ENCODE results near the gene CCDC146. TPM values are rescaled to one million over a fixed set of nuclear protein-coding genes. Genes with fewer than 3 reads are reported as not detected.

The CCDC146 gene
- polyA plus RNA-seq, 1 donor from 2014 or later = 13.0 TPM

DNA sequence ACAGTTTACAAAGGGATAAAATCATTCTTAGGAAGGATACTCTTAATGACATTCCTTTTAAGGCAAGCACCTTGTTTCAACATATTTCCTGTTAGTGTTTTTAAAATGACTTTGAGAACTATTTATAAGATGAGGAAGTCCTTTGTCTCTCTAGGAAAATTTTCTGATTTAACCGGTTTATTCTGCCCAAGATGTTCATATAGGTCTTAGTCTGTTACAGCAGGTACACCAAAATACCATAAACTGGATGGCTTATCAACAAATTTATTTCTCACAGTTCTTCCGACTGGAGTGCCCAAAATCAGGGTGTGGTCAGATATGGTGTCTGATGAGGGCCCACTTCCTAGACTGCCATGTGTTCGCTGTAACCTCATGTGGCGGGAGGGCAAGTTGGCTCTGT, 215.8 kb downstream of the CCDC146 start:
- Histone ChIP-seq H3K36me3 (ENCODE audit: insufficient read depth, low read length) (no peaks in the 10 kb centered on the region), H3K27me3 (ENCODE audit: insufficient read depth, low read depth, low read length) (no peaks in the 10 kb centered on the region), H3K4me3 (ENCODE audit: low read length) (no peak overlapping the region), H3F3A (ENCODE audit: insufficient read depth, low read length, poor library complexity, severe bottlenecking) (no peaks in the 10 kb centered on the region), H3K9me2 (ENCODE audit: insufficient read depth, low read length) (no peaks in the 10 kb centered on the region), H3K9me3 (ENCODE audit: low read length) (no peaks in the 10 kb centered on the region), H3K4me2 (ENCODE audit: low read length) (no peak overlapping the region), H3K9ac (ENCODE audit: low read length) (no peak overlapping the region), H2AFZ (ENCODE audit: low read depth, low read length) (no peak overlapping the region), H3K27ac (ENCODE audit: low read length) (no peak overlapping the region), H4K20me1 (ENCODE audit: insufficient read depth) (no peaks in the 10 kb centered on the region), H3K79me2 (replicated peaks; ENCODE audit: insufficient read depth, low read length) (no peaks in the 10 kb centered on the region)
- TF ChIP-seq, protein P1, sequence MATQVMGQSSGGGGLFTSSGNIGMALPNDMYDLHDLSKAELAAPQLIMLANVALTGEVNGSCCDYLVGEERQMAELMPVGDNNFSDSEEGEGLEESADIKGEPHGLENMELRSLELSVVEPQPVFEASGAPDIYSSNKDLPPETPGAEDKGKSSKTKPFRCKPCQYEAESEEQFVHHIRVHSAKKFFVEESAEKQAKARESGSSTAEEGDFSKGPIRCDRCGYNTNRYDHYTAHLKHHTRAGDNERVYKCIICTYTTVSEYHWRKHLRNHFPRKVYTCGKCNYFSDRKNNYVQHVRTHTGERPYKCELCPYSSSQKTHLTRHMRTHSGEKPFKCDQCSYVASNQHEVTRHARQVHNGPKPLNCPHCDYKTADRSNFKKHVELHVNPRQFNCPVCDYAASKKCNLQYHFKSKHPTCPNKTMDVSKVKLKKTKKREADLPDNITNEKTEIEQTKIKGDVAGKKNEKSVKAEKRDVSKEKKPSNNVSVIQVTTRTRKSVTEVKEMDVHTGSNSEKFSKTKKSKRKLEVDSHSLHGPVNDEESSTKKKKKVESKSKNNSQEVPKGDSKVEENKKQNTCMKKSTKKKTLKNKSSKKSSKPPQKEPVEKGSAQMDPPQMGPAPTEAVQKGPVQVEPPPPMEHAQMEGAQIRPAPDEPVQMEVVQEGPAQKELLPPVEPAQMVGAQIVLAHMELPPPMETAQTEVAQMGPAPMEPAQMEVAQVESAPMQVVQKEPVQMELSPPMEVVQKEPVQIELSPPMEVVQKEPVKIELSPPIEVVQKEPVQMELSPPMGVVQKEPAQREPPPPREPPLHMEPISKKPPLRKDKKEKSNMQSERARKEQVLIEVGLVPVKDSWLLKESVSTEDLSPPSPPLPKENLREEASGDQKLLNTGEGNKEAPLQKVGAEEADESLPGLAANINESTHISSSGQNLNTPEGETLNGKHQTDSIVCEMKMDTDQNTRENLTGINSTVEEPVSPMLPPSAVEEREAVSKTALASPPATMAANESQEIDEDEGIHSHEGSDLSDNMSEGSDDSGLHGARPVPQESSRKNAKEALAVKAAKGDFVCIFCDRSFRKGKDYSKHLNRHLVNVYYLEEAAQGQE (IDR thresholded peaks at IDR 0.05; ENCODE audit: borderline replicate concordance) = no peak
- TF ChIP-seq EZH2 (IDR thresholded peaks at IDR 0.05; ENCODE audit: borderline replicate concordance, insufficient read depth, low read length, poor library complexity, severe bottlenecking) = no peak
- TF ChIP-seq MXI1 (conservative IDR thresholded peaks at IDR 0.05; ENCODE audit: poor library complexity, severe bottlenecking) = no peak
- TF ChIP-seq TAF1 (IDR thresholded peaks at IDR 0.05; ENCODE audit: low read depth) = no peak
- TF ChIP-seq SMC3 (conservative IDR thresholded peaks at IDR 0.05; ENCODE audit: poor library complexity) = no peak
- no peak for TF ChIP-seq EP300 (conservative IDR thresholded peaks at IDR 0.05; ENCODE audit: poor library complexity, severe bottlenecking)
- TF ChIP-seq, protein P2, sequence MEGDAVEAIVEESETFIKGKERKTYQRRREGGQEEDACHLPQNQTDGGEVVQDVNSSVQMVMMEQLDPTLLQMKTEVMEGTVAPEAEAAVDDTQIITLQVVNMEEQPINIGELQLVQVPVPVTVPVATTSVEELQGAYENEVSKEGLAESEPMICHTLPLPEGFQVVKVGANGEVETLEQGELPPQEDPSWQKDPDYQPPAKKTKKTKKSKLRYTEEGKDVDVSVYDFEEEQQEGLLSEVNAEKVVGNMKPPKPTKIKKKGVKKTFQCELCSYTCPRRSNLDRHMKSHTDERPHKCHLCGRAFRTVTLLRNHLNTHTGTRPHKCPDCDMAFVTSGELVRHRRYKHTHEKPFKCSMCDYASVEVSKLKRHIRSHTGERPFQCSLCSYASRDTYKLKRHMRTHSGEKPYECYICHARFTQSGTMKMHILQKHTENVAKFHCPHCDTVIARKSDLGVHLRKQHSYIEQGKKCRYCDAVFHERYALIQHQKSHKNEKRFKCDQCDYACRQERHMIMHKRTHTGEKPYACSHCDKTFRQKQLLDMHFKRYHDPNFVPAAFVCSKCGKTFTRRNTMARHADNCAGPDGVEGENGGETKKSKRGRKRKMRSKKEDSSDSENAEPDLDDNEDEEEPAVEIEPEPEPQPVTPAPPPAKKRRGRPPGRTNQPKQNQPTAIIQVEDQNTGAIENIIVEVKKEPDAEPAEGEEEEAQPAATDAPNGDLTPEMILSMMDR (IDR thresholded peaks at IDR 0.05; ENCODE audit: poor library complexity, severe bottlenecking) = no peak
- no peak for TF ChIP-seq POLR2AphosphoS5 (IDR thresholded peaks at IDR 0.05)
- no peak for TF ChIP-seq RAD21 (conservative IDR thresholded peaks at IDR 0.05)

DNA sequence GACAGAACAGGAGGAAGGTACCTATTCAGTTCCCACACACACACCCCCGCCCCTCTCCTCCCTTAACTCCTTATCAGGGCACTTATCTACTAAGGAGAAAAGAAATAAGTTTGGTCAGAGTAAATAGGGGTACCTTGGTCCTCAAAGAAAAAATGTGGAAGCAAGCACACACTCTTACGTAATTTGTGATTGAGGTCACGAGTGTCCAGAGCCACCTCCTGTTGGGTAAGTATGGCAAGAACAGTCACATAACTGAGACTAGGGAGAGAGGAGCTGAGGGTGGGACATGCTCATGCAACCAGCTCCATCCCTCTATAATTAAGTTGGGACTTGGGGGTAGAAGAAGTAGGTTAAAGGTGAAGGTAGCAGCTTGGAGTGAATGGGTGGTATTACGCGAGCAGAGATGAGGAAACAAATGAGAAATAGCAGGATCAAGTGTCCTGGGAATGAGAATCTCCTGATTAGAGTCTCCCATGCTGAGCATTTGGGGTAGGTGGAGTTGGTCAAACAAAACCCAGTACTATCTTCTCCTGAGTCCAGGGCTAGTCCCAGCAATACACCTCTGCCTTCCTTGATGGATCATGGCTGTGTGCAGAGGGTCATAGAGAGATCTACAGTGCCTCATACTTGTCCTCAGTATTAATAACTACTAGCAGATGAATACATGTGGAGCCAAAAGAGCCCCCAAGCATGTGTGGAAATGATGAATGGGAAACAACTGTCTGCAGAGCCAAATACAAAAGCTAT, 216.6 kb downstream of the CCDC146 start:
- Histone ChIP-seq H3K27ac (ENCODE audit: low read length) (no peak overlapping the region), H3K9ac (ENCODE audit: low read length) (no peak overlapping the region), H3K9me3 (ENCODE audit: low read length) (no peaks in the 10 kb centered on the region), H3K79me2 (replicated peaks; ENCODE audit: insufficient read depth, low read length) (no peaks in the 10 kb centered on the region), H3K9me2 (ENCODE audit: insufficient read depth, low read length) (no peaks in the 10 kb centered on the region), H3K4me2 (ENCODE audit: low read length) (no peak overlapping the region), H2AFZ (ENCODE audit: low read depth, low read length) (no peak overlapping the region), H3K27me3 (ENCODE audit: insufficient read depth, low read depth, low read length) (no peaks in the 10 kb centered on the region), H4K20me1 (ENCODE audit: insufficient read depth) (no peaks in the 10 kb centered on the region), H3K36me3 (ENCODE audit: insufficient read depth, low read length) (no peaks in the 10 kb centered on the region), H3F3A (ENCODE audit: insufficient read depth, low read length, poor library complexity, severe bottlenecking) (no peaks in the 10 kb centered on the region), H3K4me3 (ENCODE audit: low read length) (no peak overlapping the region)
- no peak for TF ChIP-seq SMC3 (conservative IDR thresholded peaks at IDR 0.05; ENCODE audit: poor library complexity)
- TF ChIP-seq POLR2AphosphoS5 (IDR thresholded peaks at IDR 0.05) = no peak

Data from neural cell (in vitro differentiated cells).